Right forelimb (tissue), 1 donor: ENCODE results near the gene ERH.
"Not testable (repeated sequence)": the region's sequence is repeated elsewhere in the genome, so short reads cannot be mapped to it uniquely, and the experiment has no call there.

Experiments
- DNase-seq: peaks from one replicate; pipeline ENCODE4 v3.0.0-alpha.2; 2018

ERH gene

GRCh38 chr14:69392481-69392880 is 5.6 kb downstream of the ERH start:
- no peak for DNase-seq

GRCh38 chr14:69391400-69391799 is 6.7 kb downstream of the ERH start:
- not testable (repeated sequence) for DNase-seq

GRCh38 chr14:69387311-69387710 is 10.8 kb downstream of the ERH start:
- DNase-seq = no peak

GRCh38 chr14:69378274-69378673 is 19.8 kb downstream of the ERH start:
- DNase-seq = no peak

- no peak for DNase-seq
Observed at GRCh38 chr14:69376439-69376838, 21.7 kb downstream of the ERH start.

- no peak for DNase-seq
Observed at GRCh38 chr14:69375722-69376121, 22.4 kb downstream of the ERH start.

- DNase-seq = no peak
Observed at GRCh38 chr14:69375182-69375581, 22.9 kb downstream of the ERH start.

GRCh38 chr14:69374235-69374634 is 23.9 kb downstream of the ERH start:
- DNase-seq = no peak

- DNase-seq = no peak
Observed at GRCh38 chr14:69373104-69373503, 25.0 kb downstream of the ERH start.

GRCh38 chr14:69372146-69372545 is 26.0 kb downstream of the ERH start:
- no peak for DNase-seq

- no peak for DNase-seq
Observed at GRCh38 chr14:69370061-69370460, 28.0 kb downstream of the ERH start.

- DNase-seq = no peak
Observed at GRCh38 chr14:69368381-69368780, 29.7 kb downstream of the ERH start.

- no peak for DNase-seq
Observed at GRCh38 chr14:69366761-69367160, 31.3 kb downstream of the ERH start.

GRCh38 chr14:69366069-69366468 is 32.0 kb downstream of the ERH start:
- DNase-seq = no peak

GRCh38 chr14:69364378-69364777 is 33.7 kb downstream of the ERH start:
- no peak for DNase-seq

- no peak for DNase-seq
Observed at GRCh38 chr14:69363964-69364363, 34.1 kb downstream of the ERH start.

GRCh38 chr14:69363055-69363454 is 35.0 kb downstream of the ERH start:
- DNase-seq = no peak

GRCh38 chr14:69360438-69361108 is 37.5 kb downstream of the ERH start:
- DNase-seq = no peak

- DNase-seq = no peak
Observed at GRCh38 chr14:69358966-69359365, 39.1 kb downstream of the ERH start.

- no peak for DNase-seq
Observed at GRCh38 chr14:69358233-69358963, 39.7 kb downstream of the ERH start.

GRCh38 chr14:69357544-69358200 is 40.4 kb downstream of the ERH start:
- no peak for DNase-seq

- DNase-seq = no peak
Observed at GRCh38 chr14:69356903-69357543, 41.1 kb downstream of the ERH start.

GRCh38 chr14:69355607-69356281 is 42.4 kb downstream of the ERH start:
- no peak for DNase-seq
